GM18873 (cell line): Measurements from ENCODE around the gene SLC24A4.

Experiments
- ATAC-seq: cut with Tn5 transposase; IDR thresholded peaks from one replicate; pipeline ENCODE4 v1.9.1; 2021; ENCODE audit warnings: mild to moderate bottlenecking, moderate library complexity, moderate number of reproducible peaks; ENCODE audit not compliant: unreplicated experiment, low FRiP score

The SLC24A4 gene

GRCh38 chr14:92316176-92316575 lies 6.8 kb upstream of the SLC24A4 start:
- no peak for ATAC-seq

GRCh38 chr14:92316937-92317336 lies 6.0 kb upstream of the SLC24A4 start:
- no peak for ATAC-seq

- ATAC-seq = no peak
These were observed 5.5 kb upstream of the SLC24A4 start for GRCh38 chr14:92317511-92317910.

GRCh38 chr14:92321701-92322100 lies 1.3 kb upstream of the SLC24A4 start:
- ATAC-seq = no peak

- no peak for ATAC-seq
These were observed 449 bp upstream of the SLC24A4 start for GRCh38 chr14:92322516-92322915.

GRCh38 chr14:92323916-92324818 lies 1.2 kb downstream of the SLC24A4 start:
- ATAC-seq = no peak

GRCh38 chr14:92325835-92326234 lies 2.9 kb downstream of the SLC24A4 start:
- no peak for ATAC-seq

- no peak for ATAC-seq
These were observed 5.8 kb downstream of the SLC24A4 start for GRCh38 chr14:92328664-92329255.

GRCh38 chr14:92334050-92334449 lies 11.1 kb downstream of the SLC24A4 start:
- no peak for ATAC-seq

GRCh38 chr14:92336363-92336762 lies 13.4 kb downstream of the SLC24A4 start:
- ATAC-seq = no peak

- no peak for ATAC-seq
These were observed 16.5 kb downstream of the SLC24A4 start for GRCh38 chr14:92339426-92339825.

GRCh38 chr14:92340071-92340470 lies 17.1 kb downstream of the SLC24A4 start:
- ATAC-seq = no peak

- no peak for ATAC-seq
These were observed 18.0 kb downstream of the SLC24A4 start for GRCh38 chr14:92340931-92341330.

GRCh38 chr14:92341791-92342190 lies 18.8 kb downstream of the SLC24A4 start:
- ATAC-seq = no peak

- ATAC-seq = no peak
These were observed 25.2 kb downstream of the SLC24A4 start for GRCh38 chr14:92348154-92348553.

GRCh38 chr14:92351750-92352149 lies 28.8 kb downstream of the SLC24A4 start:
- no peak for ATAC-seq

GRCh38 chr14:92352158-92352985 lies 29.4 kb downstream of the SLC24A4 start:
- ATAC-seq = no peak

- no peak for ATAC-seq
These were observed 30.5 kb downstream of the SLC24A4 start for GRCh38 chr14:92353447-92353846.

- ATAC-seq = no peak
These were observed 33.7 kb downstream of the SLC24A4 start for GRCh38 chr14:92356677-92357076.

GRCh38 chr14:92360651-92361370 lies 37.8 kb downstream of the SLC24A4 start:
- no peak for ATAC-seq
